GM12865 (cell line): ENCODE measurements around the gene DYSF.

Experiments used
- DNase-seq: peaks from one replicate; pipeline ENCODE4 v3.0.0; 2010; ENCODE audit warnings: low read depth
- H3K4me3 ChIP-seq: 2 replicates; pipeline ENCODE4 v1.5.1; 2011; ENCODE audit warnings: mild to moderate bottlenecking, low read depth, low read length, control low read depth
- CTCF ChIP-seq: IDR thresholded peaks from 2 replicates; pipeline ENCODE4 v1.5.1; 2011; ENCODE audit warnings: low read length, control low read depth, low read depth, inconsistent platforms; ENCODE audit not compliant: insufficient read depth; ENCODE audit errors: missing control alignments

The DYSF gene

GRCh38 chr2:71692621-71693277 lies 239.4 kb downstream of the DYSF start:
- DNase-seq = no peak
- no peak for TF ChIP-seq CTCF
- no peak overlapping the region for H3K4me3 ChIP-seq

GRCh38 chr2:71693286-71694270 lies 240.2 kb downstream of the DYSF start:
- no peak overlapping the region for H3K4me3 ChIP-seq
- no peak for TF ChIP-seq CTCF
- DNase-seq = no peak

GRCh38 chr2:71694501-71695234 lies 241.3 kb downstream of the DYSF start:
- H3K4me3 ChIP-seq = no peak overlapping the region
- no peak for TF ChIP-seq CTCF
- no peak for DNase-seq

GRCh38 chr2:71695235-71696120 lies 242.1 kb downstream of the DYSF start:
- no peak for DNase-seq
- no peak for TF ChIP-seq CTCF
- H3K4me3 ChIP-seq = no peak overlapping the region

- TF ChIP-seq CTCF = no peak
- H3K4me3 ChIP-seq = no peak overlapping the region
- DNase-seq = no peak
Measured at GRCh38 chr2:71696381-71696780, 243.0 kb downstream of the DYSF start.

- no peak for TF ChIP-seq CTCF
- no peak overlapping the region for H3K4me3 ChIP-seq
- DNase-seq = no peak
Measured at GRCh38 chr2:71697106-71698004, 244.0 kb downstream of the DYSF start.
